ENCODE results near the gene SPPL2B.
"Not testable (repeated sequence)": the region's sequence is repeated elsewhere in the genome, so short reads cannot be mapped to it uniquely, and the experiment has no call there.

Gene SPPL2B

DNA sequence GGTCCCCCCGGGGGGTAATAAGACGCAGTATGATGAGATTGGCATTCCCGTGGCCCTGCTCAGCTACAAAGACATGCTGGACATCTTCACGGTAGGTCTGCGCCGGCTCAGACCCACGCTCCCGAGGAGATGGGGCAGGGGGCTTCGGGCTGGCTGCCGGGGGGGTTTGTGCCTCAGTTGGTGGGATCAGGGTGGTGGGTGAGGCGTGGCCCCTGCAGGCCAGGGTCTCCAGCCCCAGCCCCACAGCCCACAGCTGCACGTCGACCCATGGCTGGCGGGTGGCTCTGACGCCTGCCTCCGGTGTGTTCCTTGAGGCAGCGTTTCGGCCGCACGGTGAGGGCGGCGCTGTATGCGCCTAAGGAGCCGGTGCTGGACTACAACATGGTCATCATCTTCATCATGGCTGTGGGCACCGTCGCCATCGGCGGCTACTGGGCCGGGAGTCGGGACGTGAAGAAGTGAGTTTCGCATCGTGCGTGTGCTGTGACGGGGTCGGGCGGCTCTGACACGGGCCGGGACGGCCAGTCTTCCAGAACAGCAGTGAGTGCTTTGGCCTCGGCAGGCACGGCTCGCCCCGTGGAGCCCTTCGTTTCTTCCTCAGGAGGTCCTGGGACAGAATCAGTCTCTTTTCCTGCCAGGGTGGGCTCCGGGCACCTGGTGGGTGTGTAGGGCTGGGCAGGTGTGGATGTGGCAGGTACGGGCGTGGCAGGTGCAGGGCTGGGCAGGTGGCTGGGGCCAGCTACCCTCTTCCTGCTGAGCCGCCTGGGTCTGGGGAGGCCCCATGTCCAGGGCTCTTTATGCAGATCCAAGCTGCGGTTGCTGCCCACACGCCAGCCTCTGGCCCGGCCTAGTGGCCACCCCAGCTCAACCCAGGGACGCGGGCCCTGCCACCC lies 10.5 kb downstream of the SPPL2B start:
- FAIRE-seq: no peak

GRCh38 chr19:2339644-2340310 lies 11.3 kb downstream of the SPPL2B start:
- no peak for FAIRE-seq

DNA sequence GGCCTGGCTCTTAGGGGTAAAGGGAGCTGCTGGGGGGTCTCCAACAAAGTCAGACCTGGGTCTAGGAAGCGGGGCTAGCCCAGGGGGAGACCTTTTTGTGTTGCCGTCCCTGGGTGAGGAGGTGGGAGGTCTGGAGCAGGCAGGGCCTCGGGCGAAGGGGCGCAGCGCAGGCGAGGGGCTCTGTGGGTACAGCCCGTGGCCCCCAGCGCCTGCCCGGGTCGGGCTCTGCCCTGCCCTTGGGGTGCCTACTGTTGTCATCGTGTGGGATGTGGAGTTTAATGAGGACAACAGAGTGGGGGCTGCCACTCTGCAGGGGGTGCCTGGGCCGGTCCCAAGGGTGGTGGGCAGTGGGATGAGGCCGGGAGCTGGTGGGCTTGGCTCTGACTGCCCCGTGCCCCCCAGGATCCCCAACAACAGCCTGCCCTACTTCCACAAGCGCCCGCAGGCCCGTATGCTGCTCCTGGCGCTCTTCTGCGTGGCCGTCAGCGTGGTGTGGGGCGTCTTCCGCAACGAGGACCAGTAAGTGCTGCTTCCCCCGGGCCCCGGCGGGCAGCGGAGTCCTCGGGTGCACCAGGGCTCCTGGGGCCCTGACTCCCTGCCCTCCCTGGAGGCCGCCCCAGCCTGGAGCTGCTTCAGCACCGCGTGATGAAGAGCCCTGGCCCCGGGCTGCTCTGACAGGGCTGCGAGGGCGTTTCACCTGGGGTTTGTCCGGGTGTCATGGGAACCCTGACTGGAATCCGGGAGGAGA lies 12.2 kb downstream of the SPPL2B start:
- no peak for FAIRE-seq

DNA sequence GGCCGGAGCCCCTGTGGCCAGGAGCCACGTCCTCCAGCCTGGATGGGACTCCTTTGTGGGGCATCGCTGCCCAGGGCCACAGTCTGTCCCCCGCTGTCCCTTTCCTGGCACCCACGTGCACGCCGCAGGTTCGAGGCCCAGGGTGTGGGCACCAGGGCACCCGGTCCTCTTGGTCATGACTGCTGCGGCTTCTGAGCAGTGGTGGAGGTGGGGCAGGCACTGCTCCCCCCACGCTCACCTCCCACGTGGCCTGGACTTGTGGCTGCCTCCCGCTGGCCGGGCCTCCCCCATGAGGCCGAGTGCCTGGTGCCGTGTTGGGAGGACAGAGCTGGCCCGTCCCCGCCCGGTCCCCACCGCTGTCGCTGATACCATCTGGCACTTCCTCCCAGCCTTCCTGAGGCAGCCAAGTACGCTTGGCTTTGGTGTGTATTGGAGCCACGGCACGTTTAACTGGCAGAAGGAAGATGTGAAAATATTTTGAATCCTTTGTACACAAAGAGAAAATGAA lies 12.8 kb downstream of the SPPL2B start:
- FAIRE-seq: no peak

DNA sequence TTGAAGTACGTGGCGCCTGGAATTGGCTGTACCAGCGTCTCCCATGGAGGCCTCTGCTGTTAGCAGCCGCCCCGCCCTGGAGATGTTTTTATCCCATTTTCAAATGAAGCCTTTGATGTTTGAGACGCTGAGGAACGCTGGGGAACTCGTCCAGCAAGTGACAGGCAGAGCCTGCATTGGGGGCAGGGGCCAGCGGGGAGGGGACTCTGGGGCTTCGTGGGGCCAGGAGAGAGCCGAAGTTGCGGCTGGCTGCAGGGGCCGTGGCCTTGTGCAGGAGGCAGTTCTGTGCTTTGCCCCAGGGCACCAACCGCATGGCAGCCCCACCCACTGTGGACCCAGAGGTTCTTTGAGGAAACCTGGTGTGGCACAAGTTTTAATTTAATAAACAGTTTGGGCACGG lies 13.5 kb downstream of the SPPL2B start:
- FAIRE-seq: no peak

GRCh38 chr19:2342656-2343288 lies 14.3 kb downstream of the SPPL2B start:
- no peak for FAIRE-seq

DNA sequence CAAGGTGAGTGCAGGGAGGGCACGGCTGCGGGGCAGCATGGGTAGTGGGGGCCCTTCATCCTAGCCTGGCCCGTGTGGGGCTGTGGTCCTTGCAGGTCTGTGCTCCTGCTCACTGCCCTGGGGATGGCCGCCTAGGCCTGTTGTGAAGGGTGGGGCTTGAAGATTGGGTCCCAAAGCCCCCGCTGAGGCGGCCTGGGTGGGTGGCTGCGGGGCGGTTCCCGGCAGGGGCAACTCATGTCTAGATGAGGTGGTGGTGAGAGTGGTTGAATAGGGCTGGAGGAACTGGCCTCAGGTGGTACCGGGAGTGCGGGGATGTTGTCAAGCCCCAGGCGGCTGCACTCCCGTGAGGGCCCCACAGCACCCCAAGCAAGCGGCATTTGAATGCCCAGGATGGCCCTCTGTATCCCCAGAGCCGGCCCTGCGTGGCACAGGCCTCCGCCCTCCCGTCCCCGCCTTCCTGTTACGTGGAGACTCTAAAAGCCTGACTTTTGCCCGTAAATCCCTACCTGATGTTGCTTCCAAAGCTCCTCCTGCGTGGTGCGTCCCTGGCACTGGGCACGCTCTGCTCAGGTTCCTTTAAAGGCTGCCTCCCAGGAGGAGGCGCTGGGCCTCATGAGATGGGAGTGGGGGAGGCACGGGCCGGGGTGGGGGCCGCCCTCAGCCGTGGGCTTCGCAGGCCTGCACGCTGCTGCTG lies 15.0 kb downstream of the SPPL2B start:
- no peak for FAIRE-seq

- FAIRE-seq: no peak
Measured at GRCh38 chr19:2344381-2344870, 15.9 kb downstream of the SPPL2B start.

DNA sequence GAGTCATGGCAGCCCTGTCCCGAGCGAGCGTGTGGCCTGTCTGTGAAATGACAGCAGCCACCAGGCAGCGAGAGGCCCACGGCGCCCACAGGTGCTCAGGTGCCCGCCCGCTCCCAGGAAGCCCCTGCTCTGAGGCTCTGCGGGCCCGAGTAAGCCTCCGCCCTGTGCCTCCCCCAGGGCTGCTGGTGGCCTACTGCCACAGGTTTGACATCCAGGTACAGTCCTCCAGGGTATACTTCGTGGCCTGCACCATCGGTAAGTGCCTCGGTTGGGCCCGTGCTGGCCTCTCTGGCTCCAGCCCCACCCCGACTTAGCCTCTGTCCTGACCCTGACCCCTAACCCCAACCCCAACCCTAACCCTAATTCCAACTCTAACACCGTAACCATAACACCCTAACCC lies 16.6 kb downstream of the SPPL2B start:
- FAIRE-seq: no peak

DNA sequence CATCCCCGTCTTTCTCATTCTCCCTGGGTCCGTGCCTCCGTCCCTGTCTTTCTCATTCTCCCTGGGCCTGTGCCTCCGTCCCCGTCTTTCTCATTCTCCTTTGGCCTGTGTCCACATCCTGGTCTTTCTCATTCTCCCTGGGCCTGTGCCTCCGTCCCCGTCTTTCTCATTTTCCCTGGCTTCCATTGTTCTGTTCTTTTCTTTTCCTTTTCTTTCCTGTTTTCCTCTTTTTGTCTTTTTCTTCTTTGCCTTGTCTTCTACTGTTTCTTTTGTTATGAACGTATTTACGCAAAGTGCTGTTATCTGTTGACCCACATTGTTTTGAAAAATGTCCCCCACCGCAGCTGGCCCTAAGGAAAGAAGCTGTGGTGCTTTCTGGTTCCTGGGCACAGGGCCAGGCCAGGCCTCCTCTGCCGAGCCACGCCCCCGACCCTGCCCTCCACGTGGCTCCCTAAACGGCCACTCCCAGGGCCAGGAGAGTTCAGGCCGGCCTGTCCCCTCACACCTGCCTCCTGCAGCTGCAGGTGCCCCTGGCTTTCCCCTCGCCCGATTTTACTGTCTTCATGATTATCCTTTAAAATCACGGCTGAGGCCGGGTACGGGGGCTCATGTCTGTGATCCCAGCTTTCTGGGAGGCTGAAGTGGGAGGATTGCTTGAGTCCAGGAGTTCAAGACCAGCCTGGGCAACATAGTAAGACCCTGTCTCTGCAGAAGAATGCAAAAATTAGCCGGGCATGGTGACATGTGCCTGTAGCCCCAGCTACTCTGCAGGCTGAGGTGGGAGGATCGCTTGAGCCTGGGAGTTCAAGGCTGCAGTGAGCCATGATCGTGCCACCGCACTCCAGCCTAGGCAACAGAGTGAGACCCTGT lies 17.5 kb downstream of the SPPL2B start:
- no peak for FAIRE-seq

DNA sequence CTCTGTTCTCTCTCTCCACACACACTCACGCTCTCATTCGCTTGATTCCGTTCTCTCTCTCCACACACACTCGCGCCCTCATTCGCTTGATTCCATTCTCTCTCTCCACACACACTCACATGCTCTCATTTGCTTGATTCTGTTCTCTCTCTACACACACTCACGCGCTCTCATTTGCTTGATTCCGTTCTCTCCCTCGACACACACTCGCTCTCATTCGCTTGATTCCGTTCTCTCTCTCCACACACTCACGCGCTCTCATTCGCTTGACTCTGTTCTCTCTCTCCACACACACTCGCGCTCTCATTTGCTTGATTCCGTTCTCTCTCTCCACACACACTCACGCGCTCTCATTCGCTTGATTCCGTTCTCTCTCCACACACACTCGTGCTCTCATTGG lies 21.3 kb downstream of the SPPL2B start:
- FAIRE-seq: not testable (repeated sequence)

GRCh38 chr19:2350656-2351055 lies 22.2 kb downstream of the SPPL2B start:
- no peak for FAIRE-seq

DNA sequence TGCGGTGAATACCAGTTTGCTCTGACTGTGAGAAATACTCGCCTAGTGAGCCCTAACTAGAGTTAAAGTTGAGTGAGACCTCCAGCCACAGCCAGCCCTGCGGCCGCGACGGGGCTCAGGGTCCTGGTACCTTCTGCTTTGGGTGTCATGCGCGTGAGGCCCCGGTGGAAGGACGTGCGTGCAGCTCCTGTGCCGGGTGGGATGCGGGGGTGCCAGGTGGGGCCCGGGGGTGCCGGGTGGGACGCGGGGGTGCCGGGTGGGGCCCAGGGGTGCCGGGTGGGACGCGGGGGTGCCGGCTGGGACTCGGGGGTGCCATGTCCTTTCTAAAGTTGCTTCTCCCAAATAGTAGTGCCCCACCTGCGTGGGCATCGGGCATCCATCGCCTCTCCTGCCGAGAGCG lies 23.1 kb downstream of the SPPL2B start:
- no peak for FAIRE-seq

DNA sequence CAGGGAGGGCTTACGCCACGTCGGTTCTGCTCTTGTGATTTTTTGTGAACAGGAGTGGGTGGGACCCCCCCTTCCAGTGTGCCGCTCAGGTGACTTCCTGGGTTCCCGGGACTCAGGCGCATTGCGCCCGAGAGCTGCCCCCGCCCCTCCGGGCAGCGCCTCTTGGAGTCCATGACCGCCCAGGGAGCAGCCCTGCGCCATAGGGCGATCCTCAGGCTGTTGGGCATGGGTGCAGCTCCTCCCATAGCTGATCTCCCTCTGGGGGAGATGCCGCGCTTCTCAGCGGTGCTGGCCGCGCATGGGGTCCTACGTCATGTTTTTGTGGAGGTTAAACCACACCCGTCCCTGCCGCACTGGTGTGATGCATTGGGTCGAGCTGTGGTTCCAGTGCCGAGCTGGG lies 23.6 kb downstream of the SPPL2B start:
- no peak for FAIRE-seq

GRCh38 chr19:2353159-2353886 lies 24.8 kb downstream of the SPPL2B start:
- no peak for FAIRE-seq

DNA sequence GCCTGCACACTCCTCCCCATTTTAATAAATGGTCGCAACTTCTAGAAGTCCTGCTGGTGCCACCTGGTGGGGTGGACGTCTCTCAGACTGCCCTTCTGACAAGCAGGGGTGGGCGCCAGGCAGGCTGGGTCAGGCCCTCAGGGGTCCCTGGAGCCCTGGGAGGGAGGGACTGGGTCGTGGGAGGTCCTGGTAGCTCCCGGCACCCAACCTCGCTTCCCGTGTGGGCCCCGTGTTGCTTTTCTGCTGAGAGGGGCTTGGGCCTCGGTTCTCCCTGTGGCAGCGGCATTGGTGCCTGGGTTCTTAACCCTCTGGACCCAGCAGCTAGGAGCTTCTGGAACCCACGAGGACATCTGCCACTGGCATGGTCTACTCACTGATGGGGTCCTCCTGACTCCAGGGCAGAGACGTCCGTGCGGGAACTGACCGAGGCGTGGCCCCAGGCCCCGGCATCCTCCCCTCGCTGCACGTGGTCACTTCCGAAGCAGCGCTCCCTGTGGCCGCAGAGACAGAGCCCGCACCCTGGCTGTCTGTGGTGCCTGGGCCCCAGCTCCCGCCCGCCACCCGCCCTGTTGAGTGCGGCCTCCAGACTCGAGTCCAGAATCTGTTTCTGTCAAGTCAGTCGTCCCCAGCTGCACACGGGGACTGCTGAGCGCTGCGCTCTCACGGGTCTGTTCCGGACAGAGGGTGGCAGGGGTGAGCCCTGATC lies 25.6 kb downstream of the SPPL2B start:
- no peak for FAIRE-seq

DNA sequence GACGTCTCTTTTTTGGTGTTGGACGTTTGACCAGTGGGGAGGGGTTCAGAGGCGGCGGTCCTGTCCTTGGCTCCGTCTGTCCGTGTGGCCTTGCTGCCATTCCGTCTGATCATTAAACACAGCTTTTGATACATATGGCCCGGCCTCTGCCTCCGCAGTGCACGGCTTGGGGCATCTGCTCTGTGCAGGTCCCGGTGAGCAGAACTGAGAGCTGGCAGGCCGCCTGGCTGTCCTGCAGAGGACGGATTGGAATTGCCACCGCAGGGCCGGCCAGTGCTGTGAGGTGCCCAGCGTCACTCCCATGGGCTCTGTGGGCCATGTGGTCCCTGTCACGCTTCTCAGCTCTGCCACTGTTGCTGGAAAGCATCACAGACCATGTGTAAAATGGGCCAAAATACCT lies 26.2 kb downstream of the SPPL2B start:
- FAIRE-seq: no peak

- no peak for FAIRE-seq
Measured at GRCh38 chr19:2355168-2356035, 26.9 kb downstream of the SPPL2B start.
